DMS 273 treated with DMSO at 0.1 percent for 48 hours (cell line): ENCODE data around the gene RNASE8.

Experiments
- DNase-seq: peaks from one replicate; lab custom pipeline; 2025; lab: John Stamatoyannopoulos, UW

The RNASE8 gene

GRCh38 chr14:21092273-21093011 is 34.8 kb downstream of the RNASE8 start:
- no peak for DNase-seq

GRCh38 chr14:21093018-21093417 is 35.4 kb downstream of the RNASE8 start:
- no peak for DNase-seq

GRCh38 chr14:21093769-21094681 is 36.4 kb downstream of the RNASE8 start:
- DNase-seq = peak; percentile 50

GRCh38 chr14:21095430-21096205 is 38.0 kb downstream of the RNASE8 start:
- DNase-seq = peak; percentile 70

DNA sequence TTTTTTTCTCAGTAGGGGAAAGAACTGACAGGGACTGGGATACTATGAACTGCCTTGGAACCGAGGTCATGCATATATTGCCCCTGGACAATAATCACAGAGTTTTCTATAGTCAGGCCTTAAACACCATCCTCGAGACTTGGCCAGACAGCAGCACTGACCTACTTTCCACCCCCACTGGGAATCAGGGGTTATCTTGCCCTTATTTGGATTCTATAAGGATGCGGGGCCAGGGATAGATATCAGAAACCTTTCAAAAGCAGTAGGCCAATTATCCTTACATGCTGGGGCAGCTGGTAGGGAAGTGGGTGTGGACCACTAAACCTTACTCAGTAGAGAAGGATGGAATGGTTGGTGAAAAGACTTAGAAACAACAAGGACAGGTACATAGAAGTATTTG is 38.8 kb downstream of the RNASE8 start:
- DNase-seq = no peak

DNA sequence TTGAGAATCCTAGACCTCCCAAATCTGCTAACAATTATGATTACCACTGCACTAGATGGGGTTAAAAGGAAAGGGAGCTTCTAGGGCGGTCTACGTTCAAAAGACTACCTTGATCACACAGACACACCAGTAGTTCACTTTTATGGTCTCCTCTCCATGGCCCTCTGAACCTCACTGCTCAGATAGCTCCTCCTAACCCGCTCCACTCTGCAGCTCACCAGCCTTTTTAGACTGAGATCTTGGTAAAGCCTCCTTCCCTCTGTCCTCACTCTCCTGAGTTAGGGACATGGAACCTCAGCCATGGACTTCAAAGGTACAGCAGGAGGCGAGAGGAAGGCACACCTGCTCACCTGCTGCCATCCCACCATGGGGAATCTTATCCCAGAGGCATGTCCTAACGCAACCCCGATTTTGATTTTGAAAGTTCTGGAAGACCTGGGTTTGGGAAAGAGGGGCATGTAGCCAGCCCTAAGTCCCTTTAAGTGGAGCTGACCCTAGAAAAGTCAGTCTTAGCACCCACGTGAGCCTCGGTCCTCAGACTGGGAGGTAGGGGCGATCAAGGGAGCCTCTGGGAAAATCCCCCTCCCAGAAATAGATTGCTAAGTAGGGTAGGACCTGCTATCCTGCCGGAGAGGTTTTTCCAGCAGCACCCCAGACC is 39.5 kb downstream of the RNASE8 start:
- no peak for DNase-seq

DNA sequence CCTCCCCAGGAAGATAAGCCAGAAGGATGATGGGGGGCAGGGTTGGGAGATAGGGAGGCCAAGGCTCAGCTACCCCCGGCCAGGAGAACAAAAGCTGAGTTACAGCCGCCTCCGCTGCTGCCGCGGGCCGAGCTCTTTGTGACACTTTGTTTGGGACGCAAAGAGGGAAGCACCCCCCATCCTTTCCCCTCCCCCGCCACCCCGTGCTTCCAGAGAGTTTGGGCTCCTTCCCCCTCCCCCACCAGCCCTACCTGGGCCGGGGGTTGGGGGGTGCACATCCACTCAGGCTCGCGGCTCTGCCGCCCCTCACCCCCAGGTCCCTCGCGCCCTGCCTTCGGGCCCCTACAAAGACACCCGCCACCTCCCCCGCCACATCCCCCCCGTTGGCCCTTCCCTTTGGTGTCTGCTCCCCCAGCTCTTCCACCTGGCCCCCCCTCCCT is 40.0 kb downstream of the RNASE8 start:
- DNase-seq = no peak

DNA sequence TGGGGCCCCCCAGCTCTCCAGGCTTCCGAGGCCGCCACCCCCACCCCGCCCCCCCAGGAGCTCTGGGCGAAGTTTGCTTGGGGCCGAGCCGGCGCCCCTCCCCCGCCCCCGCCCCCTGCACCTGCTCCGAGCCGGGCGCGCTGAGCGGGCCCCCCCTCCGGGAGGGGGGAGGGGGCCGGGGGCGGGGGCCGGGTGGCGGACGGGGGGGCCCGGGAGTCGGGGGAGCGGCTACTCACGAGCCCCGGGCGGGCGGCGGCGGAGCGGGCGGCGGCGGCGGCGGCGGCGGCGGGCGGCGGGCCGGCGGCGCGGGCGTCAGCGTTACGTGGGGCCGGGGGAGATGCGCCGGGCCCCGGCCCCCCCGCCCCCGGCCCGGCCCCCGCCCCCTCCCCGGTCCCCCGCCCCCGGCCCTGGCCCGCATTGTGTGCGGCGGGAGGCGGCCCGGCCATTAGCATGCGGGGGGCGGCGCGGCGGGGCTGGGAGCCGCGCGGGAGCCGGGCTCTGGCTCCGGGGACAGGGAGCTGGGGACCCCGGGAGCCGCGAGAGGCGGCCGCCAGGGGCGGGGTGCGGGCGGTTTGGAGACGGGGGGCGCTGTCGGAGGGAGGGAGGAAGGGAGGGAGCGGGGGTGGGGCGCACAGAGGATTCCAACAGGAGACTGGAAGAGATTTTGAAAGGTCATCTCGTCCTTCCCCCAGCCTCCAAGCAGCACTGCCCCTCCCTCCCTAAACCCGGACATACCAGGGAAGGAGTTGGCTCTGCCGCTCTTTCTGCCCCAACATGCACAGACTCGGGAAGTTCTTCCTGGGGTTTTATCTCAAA is 40.7 kb downstream of the RNASE8 start, which contains the start of gene ZNF219:
ZNF219 (minus strand) TSS at position 580 of the 816 bp plus-strand sequence. CDS start 5,064 bp downstream, outside the sequence.
- DNase-seq = peak; percentile 24

DNA sequence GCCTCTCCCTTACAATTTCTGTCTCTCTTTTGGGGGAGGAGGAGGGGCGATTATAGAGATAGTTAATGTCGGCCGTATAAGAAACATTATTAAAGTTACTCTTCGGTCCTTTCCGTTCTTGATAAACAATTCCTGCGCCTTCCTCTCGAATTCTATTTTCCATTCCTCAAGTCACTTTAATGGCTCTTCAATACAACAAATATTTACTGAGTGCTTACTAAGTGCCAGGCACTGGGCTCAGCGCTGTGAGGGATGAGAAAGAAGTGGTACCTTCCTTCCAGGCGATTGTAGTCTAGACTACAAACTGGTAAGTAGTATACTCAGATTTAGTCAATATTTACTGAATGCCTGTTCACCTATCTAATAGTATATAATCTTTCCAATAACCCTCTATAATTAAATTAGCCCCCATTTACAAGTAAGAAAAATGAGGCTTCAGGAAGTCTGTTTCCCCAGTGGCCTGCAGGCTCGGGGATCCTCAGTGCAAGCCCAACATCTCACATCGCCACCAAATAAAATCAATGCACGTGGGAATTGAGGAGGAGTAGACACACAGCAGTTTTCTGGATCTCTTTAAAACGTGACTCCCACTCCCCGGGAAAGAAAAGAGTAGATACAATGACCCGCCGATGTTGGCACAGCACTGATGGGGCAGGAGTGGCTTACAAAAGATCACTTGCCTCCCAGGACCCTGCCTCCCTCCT is 41.4 kb downstream of the RNASE8 start:
- no peak for DNase-seq

DNA sequence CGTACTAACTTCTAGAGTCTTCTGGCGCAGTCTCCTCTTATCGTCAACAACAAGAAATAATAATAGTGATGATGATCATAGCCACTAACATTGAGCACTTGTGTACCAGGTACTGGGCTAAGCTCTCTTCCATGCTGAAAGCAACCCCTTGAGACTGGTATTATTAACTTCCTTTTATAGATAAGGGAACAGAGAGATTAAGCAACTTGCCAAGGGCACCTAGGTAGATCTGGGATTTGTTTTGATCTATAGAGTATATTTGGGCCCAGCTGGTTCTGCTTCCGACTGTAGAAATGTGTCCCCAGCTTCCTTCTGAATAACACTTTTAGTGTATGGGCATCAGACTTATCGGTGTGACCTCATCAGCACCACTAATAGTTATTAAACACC is 42.0 kb downstream of the RNASE8 start:
- DNase-seq = no peak

DNA sequence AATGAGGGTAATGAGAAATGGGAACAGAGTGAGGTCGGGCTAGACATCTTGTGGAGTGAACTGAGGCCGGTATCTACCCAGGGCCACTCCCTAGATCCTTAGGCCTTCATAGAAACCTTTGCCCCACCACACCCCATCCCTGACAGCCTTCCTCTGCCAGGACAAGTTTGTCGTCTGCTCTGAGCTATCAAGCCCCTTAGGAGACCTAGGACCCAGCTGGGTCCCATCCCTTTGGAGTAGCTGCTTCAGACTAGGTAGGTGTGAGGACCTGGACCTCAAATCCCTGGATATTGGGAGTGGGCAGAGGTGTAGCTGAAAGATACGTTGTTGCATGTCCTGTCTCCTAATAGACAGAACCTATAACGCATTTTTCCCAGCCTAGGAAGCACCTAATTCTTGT is 43.3 kb downstream of the RNASE8 start, which contains the start of gene TMEM253:
TMEM253 (plus strand) TSS at position 136 of the 400 bp plus-strand sequence. CDS start 278 bp downstream, outside the sequence.
- DNase-seq = no peak

DNA sequence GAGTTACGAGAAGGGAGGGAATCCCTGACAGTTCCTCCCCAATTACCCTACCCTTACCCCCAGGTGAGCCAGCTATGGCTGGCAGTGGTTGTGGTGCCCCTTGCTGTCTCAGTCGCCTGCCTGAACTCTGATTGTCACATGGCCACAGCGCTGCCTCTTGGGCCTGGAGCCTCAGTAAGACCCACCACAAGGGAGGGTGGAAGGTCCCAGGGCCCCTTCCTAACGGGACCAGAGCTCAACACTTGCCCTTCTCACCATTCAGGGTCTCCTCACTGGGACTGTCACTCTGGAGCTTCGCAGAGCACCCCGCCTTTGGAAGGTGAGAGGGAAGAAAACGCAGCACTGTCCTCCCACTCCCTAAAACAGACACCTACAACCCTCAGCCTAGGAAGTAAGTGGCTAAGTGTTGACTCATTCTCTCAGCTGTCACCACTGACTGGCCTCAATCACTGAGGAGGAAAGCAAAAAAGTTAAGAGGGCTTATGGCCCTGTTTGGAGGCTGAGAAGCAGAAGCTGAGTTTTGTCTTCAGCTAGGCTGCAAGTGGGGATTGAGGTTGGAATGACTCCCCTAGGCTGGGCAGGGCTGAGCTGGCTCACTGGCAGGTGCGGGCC is 44.3 kb downstream of the RNASE8 start:
- DNase-seq = no peak

- no peak for DNase-seq
Observed at GRCh38 chr14:21102521-21103410, 45.1 kb downstream of the RNASE8 start.

- no peak for DNase-seq
Observed at GRCh38 chr14:21103411-21103709, 45.7 kb downstream of the RNASE8 start.

- peak; percentile 90 for DNase-seq
Observed at GRCh38 chr14:21103710-21104447, 46.3 kb downstream of the RNASE8 start.

DNA sequence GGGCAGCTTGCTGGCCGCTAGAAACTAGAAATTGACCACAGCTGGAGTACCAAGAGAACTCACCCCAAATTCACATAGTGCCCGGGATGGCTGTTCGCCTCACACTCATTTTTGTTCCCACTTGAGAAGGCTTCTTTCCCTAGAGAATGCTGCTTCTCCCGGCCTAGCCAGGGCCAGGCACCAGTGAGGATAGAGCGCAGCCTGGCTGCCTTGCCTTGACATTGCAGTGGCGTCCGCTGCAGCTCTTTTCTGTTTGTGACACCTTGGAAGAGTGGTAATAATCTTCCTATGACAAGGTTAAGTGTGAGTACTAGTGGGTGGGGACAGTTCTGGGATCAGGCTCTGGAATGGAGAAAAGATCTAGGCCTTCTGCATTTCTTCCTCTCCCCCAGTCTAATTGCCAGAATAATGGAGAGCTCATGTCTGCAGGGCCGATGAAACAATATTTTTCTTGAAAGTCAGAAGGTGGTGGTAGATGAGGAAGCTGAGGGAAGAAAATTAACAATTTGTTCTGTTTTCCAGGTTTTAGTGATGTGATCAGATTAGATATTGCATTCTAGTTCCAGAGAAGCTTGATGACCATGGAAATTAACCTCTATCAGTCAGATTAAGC is 46.9 kb downstream of the RNASE8 start:
- DNase-seq = peak; percentile 69

DNA sequence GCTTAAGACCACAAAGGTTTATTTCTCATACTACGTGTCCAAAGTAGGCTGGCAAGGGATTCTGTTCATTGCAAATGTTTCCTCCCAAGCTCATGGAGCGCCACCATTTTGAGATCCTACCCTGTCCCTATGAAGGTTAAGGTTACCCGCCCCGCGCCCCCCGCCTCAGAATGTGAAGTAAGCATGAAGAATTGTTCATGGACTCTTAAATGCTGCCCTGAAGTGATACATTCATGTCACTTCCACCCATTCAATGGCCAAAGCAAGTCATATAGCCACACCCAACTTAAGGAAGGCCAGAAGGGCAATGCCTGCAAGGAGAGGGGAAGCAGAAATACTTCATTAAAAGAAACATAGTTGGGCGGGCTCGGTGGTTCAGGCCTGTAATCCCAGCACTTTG is 47.5 kb downstream of the RNASE8 start:
- no peak for DNase-seq

- no peak for DNase-seq
Observed at GRCh38 chr14:21106176-21106497, 48.5 kb downstream of the RNASE8 start.
